DMS79 treated with DMSO at 0.1 percent for 48 hours (cell line): Measurements from ENCODE around the gene GLIS1.

Experiments
- DNase-seq: peaks from one replicate; lab custom pipeline; 2025; lab: John Stamatoyannopoulos, UW

The GLIS1 gene

DNA sequence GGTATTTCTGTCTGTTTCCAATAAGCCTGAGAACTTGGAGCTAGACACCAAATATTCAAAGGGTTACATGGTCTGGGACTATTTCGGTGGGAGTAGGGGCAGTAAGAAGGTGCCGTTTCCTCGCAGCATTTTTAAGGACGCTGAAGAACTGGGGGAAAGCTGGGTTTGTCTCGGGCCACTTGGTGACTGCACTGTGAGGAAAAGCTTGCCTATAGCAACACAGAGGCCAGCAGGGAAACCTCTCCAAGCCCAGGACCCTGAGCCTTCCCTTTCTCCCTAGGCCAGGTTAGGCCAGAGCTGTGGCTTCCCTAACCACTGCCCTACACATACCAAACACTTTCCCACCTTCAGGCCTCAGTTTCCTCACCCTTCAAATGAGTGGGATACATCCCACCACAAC lies 3.3 kb downstream of the GLIS1 start:
- no peak for DNase-seq

GRCh38 chr1:53735261-53735660 lies 3.7 kb downstream of the GLIS1 start:
- DNase-seq = no peak

DNA sequence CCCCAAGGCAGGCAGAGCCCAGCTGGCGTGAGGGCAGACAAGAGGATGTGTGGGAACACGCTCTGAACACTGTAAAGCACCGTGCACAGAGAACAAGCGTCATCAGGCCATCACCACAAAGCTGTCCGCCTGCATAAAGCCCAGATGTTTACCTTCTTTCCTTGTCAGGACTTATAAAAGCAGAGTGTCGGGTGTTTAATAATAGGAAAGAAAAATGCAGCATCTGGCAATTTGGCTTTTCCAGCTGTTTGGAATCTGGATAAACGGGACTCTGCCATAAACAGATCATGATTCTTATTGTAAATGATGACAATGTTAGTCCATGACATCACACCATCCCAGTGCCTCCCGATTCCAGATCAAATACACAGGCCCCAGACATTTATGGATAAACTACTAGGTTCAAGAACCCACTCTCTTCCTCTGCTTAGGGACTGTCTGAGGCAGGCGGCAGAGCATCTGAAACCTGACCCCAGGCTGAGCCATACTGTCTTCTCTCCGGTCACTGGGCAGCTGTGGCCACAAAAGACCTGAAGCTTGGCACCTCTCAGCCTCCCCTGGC lies 4.2 kb downstream of the GLIS1 start:
- DNase-seq = no peak

DNA sequence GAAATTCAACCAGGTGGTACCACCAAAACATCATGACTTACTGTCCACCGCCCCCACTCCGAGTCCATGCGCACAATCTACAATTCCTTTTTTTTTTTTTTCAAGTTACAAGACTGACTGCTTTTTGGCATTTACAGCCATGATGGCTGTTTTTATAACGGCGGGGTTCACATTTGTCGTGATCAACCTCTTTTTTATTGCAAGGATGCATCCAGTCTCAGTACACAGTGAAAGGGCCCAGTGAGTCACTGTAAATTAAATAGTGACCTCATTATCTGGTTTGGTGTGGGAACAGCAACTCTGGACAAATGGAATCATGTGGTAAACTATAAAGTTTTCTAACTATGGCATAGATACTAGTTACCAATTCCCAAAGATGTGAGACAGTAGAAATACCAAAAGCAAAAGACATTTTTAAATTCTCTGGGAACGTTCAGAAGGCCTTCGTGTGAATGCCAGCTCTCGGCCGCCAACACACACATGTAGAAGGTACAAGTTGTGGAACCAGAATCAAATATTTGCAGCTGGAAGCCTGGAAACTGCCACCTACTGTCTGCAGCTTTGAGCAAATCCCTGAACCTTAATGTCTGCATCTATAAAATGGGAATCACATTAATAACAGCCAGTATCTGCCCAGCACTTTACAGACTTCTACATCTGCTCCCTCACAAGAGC lies 4.9 kb downstream of the GLIS1 start:
- DNase-seq = no peak

DNA sequence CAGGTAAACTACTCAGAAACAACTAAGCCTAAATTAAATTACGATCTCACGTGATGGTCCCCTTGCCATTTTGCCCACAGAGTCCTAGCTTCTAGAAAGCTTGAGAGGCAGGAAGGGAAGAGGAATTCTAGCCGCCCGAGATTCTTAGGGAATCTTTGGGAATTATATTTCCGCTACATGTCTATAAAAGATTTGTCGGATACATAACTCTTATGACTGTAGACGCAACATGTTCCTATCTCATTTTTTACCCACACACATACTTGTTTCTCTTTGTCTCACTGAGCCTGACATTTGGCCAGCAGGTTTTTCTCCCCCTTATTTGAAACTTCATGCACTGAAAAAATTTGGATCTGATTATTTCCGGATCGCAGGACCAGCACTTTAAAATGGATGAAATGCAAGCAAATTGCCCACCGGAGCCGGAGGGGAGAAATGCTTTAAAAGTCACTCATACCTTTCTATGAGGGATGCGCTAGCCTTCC lies 5.5 kb downstream of the GLIS1 start:
- DNase-seq = no peak

DNA sequence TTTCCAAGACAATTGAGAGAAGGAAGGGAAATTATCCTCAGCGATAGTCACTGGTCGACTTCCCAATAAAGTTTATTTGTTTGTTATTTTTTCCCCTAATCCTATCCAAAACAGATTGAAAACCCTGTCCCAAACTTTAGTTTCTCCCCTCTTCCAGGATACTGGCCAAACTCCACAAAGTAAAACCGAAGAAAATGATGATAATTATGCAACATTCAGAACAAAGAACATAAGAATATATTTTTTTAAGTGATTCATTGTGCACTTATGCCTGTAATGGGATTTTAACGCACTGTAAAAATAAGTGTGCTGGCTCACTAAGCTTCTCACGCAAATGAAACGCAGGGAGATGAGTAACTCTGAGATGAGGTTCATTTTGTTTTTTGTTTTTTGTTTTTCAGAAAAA lies 6.0 kb downstream of the GLIS1 start:
- DNase-seq = no peak

GRCh38 chr1:53732409-53732808 lies 6.6 kb downstream of the GLIS1 start:
- DNase-seq = no peak

DNA sequence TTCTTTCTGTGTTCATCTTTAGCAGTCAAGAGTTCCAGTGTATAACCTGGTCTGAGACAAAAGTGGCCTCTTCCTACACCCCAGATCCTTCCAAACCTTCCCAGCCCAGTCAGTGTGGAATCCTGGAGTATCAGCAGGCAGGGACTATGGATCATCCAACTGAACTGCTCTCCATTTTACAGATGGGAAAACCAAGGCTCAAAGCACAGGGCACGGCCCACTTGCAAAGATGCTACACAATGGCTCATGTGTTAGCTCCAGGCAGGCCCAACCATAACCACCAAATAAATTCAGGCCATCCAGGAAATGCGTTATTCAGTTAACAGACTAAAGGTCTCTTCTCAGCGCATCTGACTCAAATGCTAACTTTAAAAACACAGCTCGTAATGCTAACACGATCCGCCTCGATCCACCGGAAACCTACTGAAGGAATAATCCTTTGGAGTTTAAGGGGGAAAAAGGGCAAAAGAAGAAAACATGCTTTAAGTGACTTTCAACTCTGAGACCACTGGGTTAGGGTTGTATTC lies 7.1 kb downstream of the GLIS1 start:
- no peak for DNase-seq

DNA sequence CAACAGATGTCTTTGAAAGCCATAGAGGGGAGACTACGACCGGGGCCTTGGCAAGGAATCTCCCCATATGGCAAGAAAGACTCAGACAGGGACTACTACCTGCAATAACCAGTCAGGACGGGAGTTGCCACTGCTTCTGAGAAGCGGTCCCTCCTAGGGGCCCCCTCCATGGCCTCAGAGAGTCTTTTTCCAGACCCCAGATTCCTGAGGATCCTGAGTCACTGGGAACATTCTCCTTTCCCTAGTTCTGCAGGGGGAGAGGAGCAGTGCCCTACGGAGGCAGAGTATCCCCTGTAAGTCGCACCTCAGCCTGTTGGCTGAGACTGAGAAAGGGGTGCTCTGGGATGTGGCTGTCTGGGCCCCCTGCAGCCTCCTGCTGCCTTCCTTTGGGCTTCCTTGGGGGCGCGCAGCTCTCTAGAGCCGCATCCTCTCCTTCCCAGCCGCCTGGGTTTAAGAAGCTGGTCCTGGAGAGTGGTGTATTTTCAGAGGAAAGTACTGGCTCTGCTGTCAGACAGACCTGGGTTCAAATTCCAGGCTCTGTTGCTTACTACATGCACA lies 7.8 kb downstream of the GLIS1 start:
- no peak for DNase-seq

GRCh38 chr1:53730224-53730865 lies 8.6 kb downstream of the GLIS1 start:
- DNase-seq = no peak

- no peak for DNase-seq
These were observed 9.3 kb downstream of the GLIS1 start for GRCh38 chr1:53729456-53730223.

DNA sequence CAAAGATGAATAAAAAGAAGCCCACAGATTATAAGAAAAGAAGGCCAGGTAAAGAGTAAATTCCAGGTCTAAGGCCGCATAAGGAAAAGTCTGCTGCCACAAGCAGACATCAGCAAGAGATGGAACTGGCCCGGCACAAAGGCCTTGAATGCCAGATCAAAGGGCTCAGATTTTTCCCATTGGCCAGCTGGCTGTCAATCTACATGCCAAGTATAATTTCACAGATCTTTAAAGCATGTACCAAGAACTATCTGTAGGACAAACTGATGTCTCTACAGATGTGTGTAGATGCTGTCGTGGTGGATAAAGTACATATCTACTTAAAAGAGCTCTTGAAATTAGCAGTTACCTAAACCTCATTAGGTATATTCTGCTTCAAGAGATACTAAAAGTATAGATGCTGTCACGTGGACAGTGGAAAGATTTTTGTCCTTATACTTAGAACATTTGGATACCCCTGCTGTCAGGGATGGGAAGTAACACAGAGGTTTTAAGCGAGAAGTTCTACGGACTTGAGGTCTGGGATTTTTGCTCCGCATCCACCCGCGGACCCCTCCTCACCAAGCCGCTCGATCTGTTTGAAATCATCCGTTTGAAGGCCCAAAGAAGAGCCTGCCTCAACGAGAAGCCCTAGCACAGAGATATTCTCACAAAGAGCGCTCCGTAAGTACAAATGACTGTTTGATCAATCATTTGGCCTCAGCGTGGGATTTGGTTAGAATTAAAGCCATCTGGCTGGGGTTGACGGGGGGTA lies 10.1 kb downstream of the GLIS1 start:
- DNase-seq = no peak

- DNase-seq = no peak
These were observed 10.8 kb downstream of the GLIS1 start for GRCh38 chr1:53728196-53728595.

- DNase-seq = no peak
These were observed 11.4 kb downstream of the GLIS1 start for GRCh38 chr1:53727461-53728092.

GRCh38 chr1:53726009-53726600 lies 12.9 kb downstream of the GLIS1 start:
- no peak for DNase-seq

GRCh38 chr1:53725238-53725689 lies 13.7 kb downstream of the GLIS1 start:
- no peak for DNase-seq

DNA sequence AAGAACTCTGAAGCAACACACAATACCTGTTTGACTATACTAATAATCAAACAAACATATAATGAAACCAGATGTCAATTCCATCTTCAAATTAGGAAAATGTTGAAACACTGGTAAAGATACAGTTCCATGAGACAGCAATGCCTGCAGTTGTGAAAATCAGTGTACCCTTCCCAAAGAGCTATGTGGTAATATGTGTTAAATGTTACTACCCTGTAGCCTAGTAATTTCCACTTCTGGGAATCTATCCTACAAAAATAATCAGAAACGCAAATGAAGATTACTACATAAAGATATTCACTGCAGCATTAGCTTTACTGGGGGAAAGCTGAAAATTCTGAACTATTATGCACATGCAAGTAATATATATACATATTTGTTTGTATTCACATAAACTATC lies 16.9 kb downstream of the GLIS1 start:
- no peak for DNase-seq

DNA sequence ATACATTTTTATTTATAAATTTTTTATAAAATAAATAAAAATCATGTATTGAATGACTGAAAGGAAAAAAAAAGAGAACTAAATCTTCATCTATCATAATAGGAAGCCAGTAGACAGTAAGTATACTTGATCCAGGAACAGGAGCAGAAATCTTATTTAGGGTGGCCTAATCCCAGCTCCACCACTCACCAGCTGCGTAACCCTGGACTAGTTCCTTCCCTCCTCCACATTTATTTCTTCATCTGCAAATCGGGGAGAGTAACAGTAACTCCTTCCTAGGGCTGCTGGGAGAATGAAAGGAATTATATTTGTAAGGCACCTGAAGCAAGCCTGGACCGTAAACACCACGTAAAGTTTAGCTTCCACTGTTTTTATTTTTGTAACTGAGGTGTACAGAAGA lies 17.9 kb downstream of the GLIS1 start:
- no peak for DNase-seq

- DNase-seq = no peak
These were observed 19.5 kb downstream of the GLIS1 start for GRCh38 chr1:53719469-53719868.

GRCh38 chr1:53718443-53718842 lies 20.5 kb downstream of the GLIS1 start:
- DNase-seq = no peak
